GF-D8 (cell line): ENCODE results near the gene ACSL1.

Experiments
- DNase-seq: peaks from one replicate; lab custom pipeline; 2025; lab: John Stamatoyannopoulos, UW

Gene ACSL1

GRCh38 chr4:184811526-184812198, 14.1 kb downstream of the ACSL1 start:
- DNase-seq: peak; percentile 97

- no peak for DNase-seq
Observed at GRCh38 chr4:184810720-184811119, 15.0 kb downstream of the ACSL1 start.

- DNase-seq: no peak
Observed at GRCh38 chr4:184808713-184809050, 17.1 kb downstream of the ACSL1 start.

- no peak for DNase-seq
Observed at GRCh38 chr4:184807797-184808712, 17.7 kb downstream of the ACSL1 start.

- DNase-seq: no peak
Observed at GRCh38 chr4:184807256-184807655, 18.5 kb downstream of the ACSL1 start.

- DNase-seq: no peak
Observed at GRCh38 chr4:184806711-184807110, 19.1 kb downstream of the ACSL1 start.

- no peak for DNase-seq
Observed at GRCh38 chr4:184806229-184806550, 19.6 kb downstream of the ACSL1 start.

GRCh38 chr4:184805462-184806228, 20.1 kb downstream of the ACSL1 start:
- no peak for DNase-seq

GRCh38 chr4:184804621-184805020, 21.1 kb downstream of the ACSL1 start:
- DNase-seq: no peak

GRCh38 chr4:184803874-184804273, 21.9 kb downstream of the ACSL1 start:
- DNase-seq: no peak

- no peak for DNase-seq
Observed at GRCh38 chr4:184803133-184803532, 22.6 kb downstream of the ACSL1 start.

GRCh38 chr4:184802697-184803015, 23.1 kb downstream of the ACSL1 start:
- DNase-seq: no peak

GRCh38 chr4:184801781-184802696, 23.7 kb downstream of the ACSL1 start:
- DNase-seq: no peak

GRCh38 chr4:184798504-184798903, 27.3 kb downstream of the ACSL1 start:
- DNase-seq: no peak

GRCh38 chr4:184796906-184797305, 28.9 kb downstream of the ACSL1 start:
- no peak for DNase-seq

- DNase-seq: no peak
Observed at GRCh38 chr4:184795214-184795844, 30.4 kb downstream of the ACSL1 start.

- no peak for DNase-seq
Observed at GRCh38 chr4:184794470-184794869, 31.3 kb downstream of the ACSL1 start.

GRCh38 chr4:184793735-184794355, 31.9 kb downstream of the ACSL1 start:
- no peak for DNase-seq

- peak; percentile 98 for DNase-seq
Observed at GRCh38 chr4:184792950-184793555, 32.7 kb downstream of the ACSL1 start.

- peak; percentile 58 for DNase-seq
Observed at GRCh38 chr4:184792334-184792733, 33.4 kb downstream of the ACSL1 start.
